Measurements from ENCODE around the gene KREMEN1.
A peak's percentile ranks its signal among the peaks of the same experiment; 100 is the strongest.

KREMEN1 gene

DNA sequence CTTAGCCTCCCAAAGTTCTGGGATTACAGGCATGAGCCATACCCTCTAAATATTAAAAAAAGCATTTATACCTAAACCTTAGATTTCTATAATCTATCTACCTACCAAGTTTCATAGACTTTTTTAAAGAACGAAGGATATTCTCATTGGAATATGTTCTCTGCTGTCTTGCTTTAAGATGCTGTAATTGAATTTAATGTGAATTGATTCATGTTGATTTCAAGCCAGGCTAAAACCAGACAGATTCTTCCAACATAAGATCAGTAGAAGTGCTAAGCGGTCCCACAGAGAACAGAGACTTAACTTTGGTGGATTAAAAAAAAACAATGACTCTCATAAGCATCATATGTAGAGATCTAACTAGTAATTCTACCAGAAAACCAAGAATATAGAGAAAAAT, 14.2 kb downstream of the KREMEN1 start:
- no peak overlapping the region for H3K4me3 ChIP-seq (ENCODE audit: low read length)
- TF ChIP-seq, protein P1, sequence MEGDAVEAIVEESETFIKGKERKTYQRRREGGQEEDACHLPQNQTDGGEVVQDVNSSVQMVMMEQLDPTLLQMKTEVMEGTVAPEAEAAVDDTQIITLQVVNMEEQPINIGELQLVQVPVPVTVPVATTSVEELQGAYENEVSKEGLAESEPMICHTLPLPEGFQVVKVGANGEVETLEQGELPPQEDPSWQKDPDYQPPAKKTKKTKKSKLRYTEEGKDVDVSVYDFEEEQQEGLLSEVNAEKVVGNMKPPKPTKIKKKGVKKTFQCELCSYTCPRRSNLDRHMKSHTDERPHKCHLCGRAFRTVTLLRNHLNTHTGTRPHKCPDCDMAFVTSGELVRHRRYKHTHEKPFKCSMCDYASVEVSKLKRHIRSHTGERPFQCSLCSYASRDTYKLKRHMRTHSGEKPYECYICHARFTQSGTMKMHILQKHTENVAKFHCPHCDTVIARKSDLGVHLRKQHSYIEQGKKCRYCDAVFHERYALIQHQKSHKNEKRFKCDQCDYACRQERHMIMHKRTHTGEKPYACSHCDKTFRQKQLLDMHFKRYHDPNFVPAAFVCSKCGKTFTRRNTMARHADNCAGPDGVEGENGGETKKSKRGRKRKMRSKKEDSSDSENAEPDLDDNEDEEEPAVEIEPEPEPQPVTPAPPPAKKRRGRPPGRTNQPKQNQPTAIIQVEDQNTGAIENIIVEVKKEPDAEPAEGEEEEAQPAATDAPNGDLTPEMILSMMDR (conservative IDR thresholded peaks at IDR 0.05; ENCODE audit: low read length) = no peak
- DNase-seq (ENCODE audit: low read depth) = no peak

DNA sequence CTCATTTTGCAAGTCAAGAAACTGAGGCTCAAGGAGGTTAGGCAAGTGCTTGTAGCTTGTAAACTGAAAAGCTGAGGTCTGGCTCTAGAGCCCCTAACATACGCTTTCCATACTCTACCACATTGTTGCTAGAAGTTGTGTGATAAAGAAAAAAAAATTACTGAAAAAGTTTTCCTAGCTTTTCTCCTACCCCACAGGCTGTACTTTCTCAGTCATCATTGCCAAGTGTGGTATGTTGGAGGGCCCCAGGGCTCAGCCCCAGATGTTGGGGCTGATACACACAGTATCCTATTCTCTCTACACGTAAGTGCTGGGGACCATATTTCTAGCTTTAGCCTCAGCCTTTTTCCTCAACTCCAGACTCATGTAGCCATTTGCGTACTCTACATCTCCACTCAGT, 16.0 kb downstream of the KREMEN1 start:
- TF ChIP-seq, protein P1 (conservative IDR thresholded peaks at IDR 0.05; ENCODE audit: low read length) = no peak
- DNase-seq (ENCODE audit: low read depth) = no peak
- H3K4me3 ChIP-seq (ENCODE audit: low read length) = no peak overlapping the region

DNA sequence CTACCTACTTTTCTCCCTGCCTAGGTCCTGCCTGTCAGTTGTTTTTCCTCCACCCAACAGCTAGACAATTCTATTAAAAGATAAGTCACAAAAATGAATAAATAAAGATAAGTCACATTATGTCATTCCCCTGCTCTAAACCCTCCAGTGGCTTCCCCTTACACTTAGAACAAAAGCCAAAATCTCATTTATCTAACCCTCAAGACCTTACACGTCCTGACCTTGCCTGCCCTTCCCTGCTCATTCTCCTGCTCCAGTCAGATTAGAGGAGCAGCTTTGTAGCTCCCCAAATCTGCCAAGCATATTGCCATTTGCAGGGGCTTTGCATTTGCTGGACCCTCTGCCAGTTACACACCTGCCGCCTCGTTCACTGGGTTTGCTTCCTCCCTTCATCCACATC, 16.7 kb downstream of the KREMEN1 start:
- no peak for DNase-seq (ENCODE audit: low read depth)
- TF ChIP-seq, protein P1 (conservative IDR thresholded peaks at IDR 0.05; ENCODE audit: low read length) = no peak
- no peak overlapping the region for H3K4me3 ChIP-seq (ENCODE audit: low read length)

DNA sequence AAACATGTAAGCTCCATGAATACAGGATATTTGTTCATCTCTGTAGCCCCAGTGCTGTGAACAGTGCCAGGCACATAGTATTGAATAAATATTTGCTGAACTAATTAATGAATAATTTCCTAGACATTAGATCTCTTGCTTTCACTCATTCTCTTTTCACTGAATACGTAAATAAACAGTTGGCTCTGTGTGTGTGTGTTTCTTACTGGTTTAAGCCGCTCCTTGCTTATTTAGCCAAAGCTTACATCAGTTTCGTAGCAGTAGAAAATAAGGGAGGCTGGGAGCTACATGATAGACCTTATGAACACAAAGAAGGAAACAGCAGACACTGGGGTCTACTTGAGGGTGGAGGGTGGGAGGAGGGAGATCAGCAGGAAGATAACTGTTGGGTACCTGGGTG, 17.2 kb downstream of the KREMEN1 start:
- H3K4me3 ChIP-seq (ENCODE audit: low read length) = no peak overlapping the region
- no peak for DNase-seq (ENCODE audit: low read depth)
- TF ChIP-seq, protein P1 (conservative IDR thresholded peaks at IDR 0.05; ENCODE audit: low read length) = no peak

DNA sequence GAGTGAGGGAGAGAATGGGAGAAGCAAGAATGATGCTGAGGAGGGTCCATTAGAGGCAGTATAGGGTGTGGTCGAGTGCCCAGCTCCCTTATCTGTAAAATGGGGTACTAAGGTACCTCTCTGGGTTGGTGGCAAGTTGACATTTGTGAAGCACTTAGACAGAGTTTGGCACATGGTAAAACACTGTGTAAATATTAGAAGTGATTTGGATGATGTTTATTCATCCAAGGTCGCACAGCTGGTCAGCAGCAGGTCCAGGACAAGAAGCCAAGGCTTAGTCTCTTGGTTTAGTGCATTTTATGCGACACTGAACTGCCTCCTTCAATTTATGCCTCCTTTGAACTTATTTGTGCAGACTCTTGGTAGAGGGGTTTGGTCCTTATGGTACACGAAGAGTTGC, 19.4 kb downstream of the KREMEN1 start:
- TF ChIP-seq, protein P1 (conservative IDR thresholded peaks at IDR 0.05; ENCODE audit: low read length) = no peak
- H3K4me3 ChIP-seq (ENCODE audit: low read length) = no peak overlapping the region

DNA sequence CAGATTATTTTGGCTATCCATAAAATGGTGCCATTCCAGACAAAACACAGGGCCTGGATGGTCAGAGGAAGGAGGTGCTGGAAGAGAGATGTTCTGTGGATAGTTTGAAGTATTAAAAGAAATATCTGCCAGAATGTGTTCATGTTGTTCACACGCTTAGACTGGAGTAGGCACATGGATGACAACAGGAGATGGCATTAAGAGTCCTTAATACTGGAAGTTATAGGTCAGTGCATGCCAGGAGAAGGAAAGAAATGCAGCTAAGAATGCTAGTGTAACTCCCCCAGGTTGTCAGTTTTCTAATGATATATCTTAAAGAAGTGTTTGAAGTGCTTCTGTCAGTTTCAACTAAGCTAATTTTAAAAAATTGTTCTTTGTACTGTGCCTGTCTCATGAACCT, 20.2 kb downstream of the KREMEN1 start:
- TF ChIP-seq, protein P1 (conservative IDR thresholded peaks at IDR 0.05; ENCODE audit: low read length) = no peak
- DNase-seq (ENCODE audit: low read depth) = peak; percentile 39
- H3K4me3 ChIP-seq (ENCODE audit: low read length) = no peak overlapping the region

More for the DNA sequence above, 19.4 kb downstream of the KREMEN1 start:
- no peak for DNase-seq (ENCODE audit: low read depth)

DNA sequence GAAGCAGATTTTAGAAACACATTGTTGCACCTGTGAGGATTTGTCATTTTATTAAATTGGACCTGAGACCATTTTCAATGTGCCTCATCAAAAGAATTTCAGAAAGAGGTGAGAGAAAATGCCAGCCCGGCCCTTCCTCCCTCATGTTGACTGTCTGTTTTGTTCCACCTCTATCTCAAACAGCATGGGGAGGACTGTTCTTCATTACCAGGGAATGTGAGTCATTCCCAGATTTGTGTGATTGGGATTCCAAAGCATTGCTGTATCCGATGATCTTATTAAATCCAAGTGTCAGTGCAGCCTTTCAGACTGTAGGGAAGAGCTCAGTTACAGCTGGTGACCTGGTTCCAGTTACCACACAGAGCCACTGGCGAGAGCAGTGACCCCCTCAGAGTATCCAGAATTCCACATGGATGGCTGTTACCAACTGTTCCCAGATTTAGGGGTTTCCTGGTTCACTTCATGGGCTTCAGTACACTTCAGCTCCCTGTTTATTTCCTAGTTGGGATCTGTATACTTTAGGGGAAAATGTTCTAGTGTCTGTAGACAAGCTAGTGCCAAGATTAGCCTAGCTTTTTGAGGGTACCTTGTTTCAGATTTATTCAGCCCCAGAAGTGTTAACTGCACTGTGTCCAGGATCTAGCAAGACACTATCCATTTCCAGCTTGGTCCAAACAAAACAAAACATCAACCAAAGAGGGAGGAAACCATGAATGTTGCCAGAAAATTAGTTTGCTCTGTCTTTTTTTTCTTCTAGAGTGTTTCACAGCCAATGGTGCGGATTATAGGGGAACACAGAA, 20.9 kb downstream of the KREMEN1 start:
- TF ChIP-seq, protein P1 (conservative IDR thresholded peaks at IDR 0.05; ENCODE audit: low read length) = no peak
- no peak overlapping the region; the same call in 1 of the 2 replicates for H3K4me3 ChIP-seq (ENCODE audit: low read length)
- peak; percentile 91 for DNase-seq (ENCODE audit: low read depth)
